Neutrophil (primary cell): ENCODE measurements around the gene CFAP157.
A peak's percentile ranks its signal among the peaks of the same experiment; 100 is the strongest.

Source experiments
- H3K27ac ChIP-seq: fragments of 200-600 bp; sonication (generic); 2 replicates; pipeline ENCODE4 v1.5.1; 2016; ENCODE audit warnings: mild to moderate bottlenecking, moderate library complexity
- H3K27me3 ChIP-seq: fragments of 200-600 bp; sonication (generic); 2 replicates; pipeline ENCODE4 v1.6.0; 2016; ENCODE audit warnings: mild to moderate bottlenecking
- H3K36me3 ChIP-seq: fragments of 200-600 bp; sonication (generic); 2 replicates; pipeline ENCODE4 v1.5.1; 2017
- H3K4me1 ChIP-seq, 2 experiments: fragments of 200-600 bp in 1 of 2; sonication (generic) in 1 of 2; 1 replicate in 1 of 2; 2 replicates in 1 of 2; pipeline versions ENCODE4 v1.5.1 to v1.6.1; 2013 to 2016; ENCODE audit warnings: low read depth in 1 of 2, low read length in 1 of 2, mild to moderate bottlenecking in 1 of 2, moderate library complexity in 1 of 2; ENCODE audit not compliant: control insufficient read depth in 1 of 2, insufficient read depth in 1 of 2
- H3K4me3 ChIP-seq, 2 experiments: fragments of 200-600 bp in 1 of 2; sonication (generic) in 1 of 2; 1 replicate in 1 of 2; 2 replicates in 1 of 2; pipeline ENCODE4 v1.5.1; 2013 to 2016; ENCODE audit warnings: low read depth in 1 of 2, low read length in 1 of 2, mild to moderate bottlenecking in 1 of 2, moderate library complexity in 1 of 2
- H3K9me3 ChIP-seq: fragments of 200-600 bp; sonication (generic); 2 replicates; pipeline ENCODE4 v1.5.1; 2016
- CTCF ChIP-seq: fragments of 200-600 bp; sonication (generic); IDR thresholded peaks from 2 replicates; pipeline ENCODE4 v1.5.1; 2016; ENCODE audit warnings: antibody characterized with exemption

The CFAP157 gene

GRCh38 chr9:127716412-127716811 lies 9.6 kb downstream of the CFAP157 start:
- H3K27ac ChIP-seq: peak overlapping the region; percentile 80
- H3K4me3 ChIP-seq: peak overlapping the region; percentile 68 to 92
- H3K27me3 ChIP-seq: peaks cover 15% of the 10 kb centered on the region
- H3K9me3 ChIP-seq: no peaks in the 10 kb centered on the region
- no peak for TF ChIP-seq CTCF
- no peaks in the 10 kb centered on the region for H3K36me3 ChIP-seq
- peaks cover 11 to 12% of the 10 kb centered on the region in 2 experiments for H3K4me1 ChIP-seq

- H3K27ac ChIP-seq: no peak overlapping the region
- H3K27me3 ChIP-seq: peaks cover 15% of the 10 kb centered on the region
- H3K4me3 ChIP-seq: no peak overlapping the region
- no peak for TF ChIP-seq CTCF
- no peaks in the 10 kb centered on the region for H3K9me3 ChIP-seq
- peaks cover 9 to 11% of the 10 kb centered on the region in 2 experiments for H3K4me1 ChIP-seq
- H3K36me3 ChIP-seq: no peaks in the 10 kb centered on the region
Observed at GRCh38 chr9:127717766-127718165, 11.0 kb downstream of the CFAP157 start.

- peaks cover 18% of the 10 kb centered on the region for H3K27me3 ChIP-seq
- H3K36me3 ChIP-seq: no peaks in the 10 kb centered on the region
- H3K4me1 ChIP-seq: peaks cover 5 to 6% of the 10 kb centered on the region in 2 experiments
- H3K27ac ChIP-seq: no peak overlapping the region
- no peak for TF ChIP-seq CTCF
- no peak overlapping the region for H3K4me3 ChIP-seq
- H3K9me3 ChIP-seq: no peaks in the 10 kb centered on the region
Observed at GRCh38 chr9:127720031-127720864, 13.5 kb downstream of the CFAP157 start.

GRCh38 chr9:127720865-127721227 lies 14.1 kb downstream of the CFAP157 start:
- H3K4me1 ChIP-seq: peaks cover 5 to 6% of the 10 kb centered on the region in 2 experiments
- no peak for TF ChIP-seq CTCF
- H3K27me3 ChIP-seq: peaks cover 18% of the 10 kb centered on the region
- no peak overlapping the region for H3K4me3 ChIP-seq
- H3K27ac ChIP-seq: no peak overlapping the region
- H3K9me3 ChIP-seq: no peaks in the 10 kb centered on the region
- no peaks in the 10 kb centered on the region for H3K36me3 ChIP-seq

- no peaks in the 10 kb centered on the region for H3K36me3 ChIP-seq
- no peak for TF ChIP-seq CTCF
- H3K27me3 ChIP-seq: peaks cover 18% of the 10 kb centered on the region
- H3K4me1 ChIP-seq: peaks cover under 1% of the 10 kb centered on the region in 2 experiments
- no peak overlapping the region for H3K4me3 ChIP-seq
- H3K9me3 ChIP-seq: no peaks in the 10 kb centered on the region
- H3K27ac ChIP-seq: no peak overlapping the region
Observed at GRCh38 chr9:127721391-127721821, 14.6 kb downstream of the CFAP157 start.
